T-helper 1 cell (primary cell): ENCODE results near the gene ARHGEF38.

Experiments used
- DNase-seq, 5 donors: peaks; one replicate each; pipeline ENCODE4 v3.0.0-alpha.2; 2012 to 2020

ARHGEF38 gene

DNA sequence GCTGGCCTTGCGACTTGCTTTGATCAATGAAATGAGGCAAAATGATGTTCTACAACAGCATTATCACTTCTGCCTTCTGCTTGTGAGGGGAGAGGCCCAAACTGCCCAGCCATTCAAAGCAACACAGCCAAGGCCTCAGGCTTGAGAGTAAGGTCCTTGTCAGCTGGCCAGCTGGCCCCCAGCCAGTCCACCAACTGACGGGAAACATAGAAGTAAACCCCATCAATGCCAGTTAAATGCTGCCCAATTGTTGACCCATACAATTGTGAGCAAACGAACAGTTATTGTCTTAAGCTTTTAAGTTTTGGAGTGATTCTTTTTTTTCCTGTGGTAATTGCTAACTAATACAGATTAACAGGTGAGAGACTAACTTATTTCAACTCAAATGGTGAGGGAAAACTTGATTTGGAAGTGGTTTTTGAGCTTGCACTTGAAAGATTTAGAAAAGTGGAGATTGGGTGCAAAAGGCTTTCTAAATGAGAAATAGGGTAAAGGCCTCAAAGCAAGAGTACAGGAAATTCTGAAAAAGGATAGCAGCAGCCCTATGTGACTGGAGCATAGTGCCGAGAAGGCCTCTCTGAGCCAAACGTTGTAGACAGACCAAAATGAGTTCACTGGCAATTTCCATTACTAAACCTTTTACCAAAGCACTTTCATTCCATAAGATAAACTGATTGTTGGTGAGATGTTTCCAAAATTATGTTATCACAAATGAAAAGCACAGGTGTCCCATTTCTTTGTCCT, 66.9 kb downstream of the ARHGEF38 start:
- DNase-seq, result no peak

- DNase-seq, result no peak
These were observed 68.4 kb downstream of the ARHGEF38 start for GRCh38 chr4:105620640-105621323.

- DNase-seq, result no peak
These were observed 69.8 kb downstream of the ARHGEF38 start for GRCh38 chr4:105622269-105622668.

DNA sequence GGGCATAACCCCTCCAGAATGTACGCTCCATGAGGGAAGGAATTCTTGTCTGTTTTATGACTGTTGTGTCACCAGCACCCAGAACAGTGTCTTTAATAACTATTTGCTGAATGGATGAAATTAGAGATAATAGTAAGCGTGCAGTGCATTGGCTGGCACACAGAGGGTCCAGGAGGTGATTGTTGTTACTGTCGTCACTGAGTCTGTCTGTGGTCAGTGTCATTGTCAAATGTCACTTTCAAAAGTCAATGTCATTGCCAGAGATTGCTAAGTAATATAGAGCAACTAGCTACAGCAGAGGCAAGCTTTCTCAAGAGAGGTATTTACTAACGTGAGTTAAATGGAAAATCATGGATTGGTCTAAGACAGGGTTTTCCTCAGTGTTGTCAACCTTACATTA, 70.7 kb downstream of the ARHGEF38 start:
- DNase-seq, result no peak

DNA sequence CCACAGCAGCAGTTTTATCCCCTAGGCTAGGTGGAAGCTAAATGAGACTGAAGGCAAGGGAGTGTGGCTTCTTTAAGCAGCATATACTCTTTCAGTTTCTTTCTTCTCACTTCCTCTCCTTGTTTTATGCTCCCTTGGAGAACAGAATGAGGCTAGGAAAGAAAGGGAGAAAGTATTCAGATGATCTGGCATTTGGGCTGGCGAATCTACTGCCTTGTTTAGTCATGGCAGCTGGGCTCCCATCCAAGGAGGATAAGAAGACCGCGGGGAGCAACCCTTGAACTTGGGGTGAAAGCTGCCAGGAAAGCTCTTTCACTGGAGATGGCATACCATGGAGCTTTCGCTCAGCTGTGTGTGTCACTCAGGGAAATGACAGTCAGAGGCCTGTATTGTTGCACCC, 72.1 kb downstream of the ARHGEF38 start:
- DNase-seq, result no peak

DNA sequence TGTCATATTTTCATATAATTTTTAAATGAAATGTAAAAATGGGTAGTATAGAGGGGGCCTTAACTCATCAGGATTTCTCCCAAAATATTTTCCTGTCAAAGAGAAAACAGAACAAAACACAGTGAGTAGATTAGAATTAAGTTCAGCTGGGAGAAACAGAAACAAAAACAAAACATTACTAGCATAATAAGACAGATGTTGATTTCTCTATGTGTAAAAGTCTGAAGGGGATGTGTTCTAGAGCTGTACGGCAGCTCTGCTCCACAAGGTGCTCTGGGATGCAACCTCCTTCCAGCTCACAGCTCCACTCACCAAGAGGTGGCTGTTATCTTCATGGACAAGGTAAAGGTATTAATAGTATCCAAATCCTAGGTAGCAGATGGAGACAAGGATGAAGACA, 72.8 kb downstream of the ARHGEF38 start:
- DNase-seq, result no peak

- no peak for DNase-seq
These were observed 74.4 kb downstream of the ARHGEF38 start for GRCh38 chr4:105626846-105627245.

- DNase-seq, result no peak
These were observed 75.2 kb downstream of the ARHGEF38 start for GRCh38 chr4:105627620-105628019.

DNA sequence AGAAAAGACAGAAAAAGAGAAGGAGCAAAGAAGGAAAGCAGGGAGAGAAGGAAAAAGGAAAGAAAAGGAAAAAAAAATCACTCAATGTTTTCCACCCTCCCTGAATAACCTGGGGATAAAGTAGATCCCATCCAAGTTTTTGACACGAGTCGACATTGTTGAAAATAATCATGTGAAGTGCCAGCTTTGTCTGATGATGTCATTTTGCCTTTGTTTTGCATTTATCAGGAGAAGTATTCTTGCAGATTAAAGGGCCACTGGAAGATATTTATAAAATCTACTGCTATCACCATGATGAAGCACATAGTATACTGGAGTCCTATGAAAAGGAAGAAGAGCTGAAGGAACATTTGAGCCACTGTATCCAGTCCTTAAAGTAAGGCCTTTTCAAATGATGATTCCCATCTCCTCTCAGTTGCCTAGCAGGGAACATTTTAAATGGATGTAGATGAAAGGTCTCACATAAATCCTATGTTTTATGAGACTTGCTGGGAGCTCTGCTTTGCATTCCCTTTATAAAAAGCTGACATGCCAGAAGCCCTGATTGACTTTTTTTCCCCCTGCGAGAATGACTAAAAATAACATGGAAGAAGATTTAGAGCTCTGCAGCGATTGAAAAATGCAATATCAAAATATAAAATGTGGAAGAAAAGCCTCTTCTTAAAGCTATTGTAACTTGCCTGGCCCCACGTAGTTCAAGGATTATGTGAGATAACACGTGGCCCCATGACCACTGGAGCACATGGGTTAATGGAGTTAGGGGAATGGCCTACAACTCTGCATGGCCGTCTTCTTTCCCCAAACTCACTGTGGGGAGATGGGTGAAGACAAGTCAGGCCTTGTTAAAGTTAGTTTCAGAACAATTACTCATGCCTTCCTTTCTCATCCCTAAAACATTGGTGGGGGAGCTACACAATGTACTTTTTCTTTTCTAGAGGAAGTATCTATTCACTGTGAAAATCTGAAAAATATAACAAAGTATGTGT, 78.5 kb downstream of the ARHGEF38 start:
- no peak for DNase-seq

GRCh38 chr4:105631818-105632400, 79.5 kb downstream of the ARHGEF38 start:
- DNase-seq, result no peak

DNA sequence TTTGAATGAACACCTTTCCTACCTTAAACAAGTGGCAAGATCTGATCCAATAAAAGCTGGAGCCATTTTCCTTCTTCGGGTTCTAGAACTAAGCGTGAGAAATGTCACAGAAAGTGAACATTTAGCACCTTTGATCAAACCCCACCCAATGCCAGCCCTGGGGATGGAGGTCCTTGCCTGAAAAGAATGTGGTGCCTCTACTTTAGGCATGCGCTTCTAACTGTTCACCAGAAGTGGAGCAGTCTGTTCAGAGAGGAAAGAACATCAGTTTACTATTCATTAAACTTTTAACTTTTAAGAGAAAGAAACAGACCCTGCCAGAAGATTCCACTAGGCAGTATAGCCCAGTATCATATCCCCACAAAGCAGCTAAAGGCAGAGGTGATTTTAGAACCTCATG, 80.2 kb downstream of the ARHGEF38 start:
- DNase-seq, result no peak

DNA sequence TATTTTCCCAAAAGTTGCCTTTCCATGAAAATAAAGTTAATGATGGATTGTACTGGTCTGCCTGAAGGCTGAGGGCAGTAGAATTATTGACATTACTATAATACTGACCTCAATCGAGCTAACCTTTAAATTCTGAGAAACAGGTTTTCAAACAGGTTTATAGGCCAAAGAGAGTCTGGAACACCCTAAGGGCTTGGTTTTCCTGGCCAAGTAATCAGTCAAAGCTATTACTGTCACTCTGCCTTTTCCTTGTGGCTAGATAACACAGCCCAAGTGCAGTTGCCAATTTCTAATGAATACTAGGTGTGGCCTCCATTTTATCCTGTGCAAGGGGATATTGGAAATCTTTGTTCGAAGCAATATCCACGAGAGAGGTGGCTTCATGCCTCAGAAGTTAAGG, 80.8 kb downstream of the ARHGEF38 start:
- DNase-seq, result no peak

DNA sequence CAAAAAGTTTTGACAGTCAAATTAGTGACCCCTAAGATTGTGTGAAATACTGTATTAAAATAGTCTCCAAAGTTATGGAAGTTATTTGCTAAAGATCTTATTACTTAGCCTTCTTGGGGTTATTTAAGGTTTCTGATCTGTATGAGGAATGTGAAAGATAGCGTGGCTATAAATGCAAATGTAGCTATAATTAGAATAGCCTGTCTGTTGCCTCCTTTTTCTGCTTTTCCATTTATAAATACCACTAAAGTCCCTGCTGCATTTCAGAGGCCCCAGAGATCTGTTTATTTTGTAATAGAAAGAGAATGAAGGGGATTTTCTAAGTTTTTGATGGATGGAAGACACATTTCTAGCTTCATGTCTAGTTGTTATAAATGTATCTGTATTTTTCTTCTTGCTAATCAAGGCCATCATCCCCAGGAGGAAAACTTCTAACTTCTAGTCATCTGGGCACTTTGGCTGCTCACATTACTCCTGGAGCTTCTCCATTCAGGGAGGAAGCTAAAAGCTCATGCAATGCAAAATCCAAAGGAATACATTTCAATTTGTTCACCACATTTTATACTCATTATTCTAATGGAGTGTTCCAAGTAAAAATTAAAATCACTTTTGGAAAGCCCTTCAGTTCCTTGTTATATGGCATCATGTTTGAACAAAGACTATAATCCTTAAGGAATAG, 82.1 kb downstream of the ARHGEF38 start:
- no peak for DNase-seq

DNA sequence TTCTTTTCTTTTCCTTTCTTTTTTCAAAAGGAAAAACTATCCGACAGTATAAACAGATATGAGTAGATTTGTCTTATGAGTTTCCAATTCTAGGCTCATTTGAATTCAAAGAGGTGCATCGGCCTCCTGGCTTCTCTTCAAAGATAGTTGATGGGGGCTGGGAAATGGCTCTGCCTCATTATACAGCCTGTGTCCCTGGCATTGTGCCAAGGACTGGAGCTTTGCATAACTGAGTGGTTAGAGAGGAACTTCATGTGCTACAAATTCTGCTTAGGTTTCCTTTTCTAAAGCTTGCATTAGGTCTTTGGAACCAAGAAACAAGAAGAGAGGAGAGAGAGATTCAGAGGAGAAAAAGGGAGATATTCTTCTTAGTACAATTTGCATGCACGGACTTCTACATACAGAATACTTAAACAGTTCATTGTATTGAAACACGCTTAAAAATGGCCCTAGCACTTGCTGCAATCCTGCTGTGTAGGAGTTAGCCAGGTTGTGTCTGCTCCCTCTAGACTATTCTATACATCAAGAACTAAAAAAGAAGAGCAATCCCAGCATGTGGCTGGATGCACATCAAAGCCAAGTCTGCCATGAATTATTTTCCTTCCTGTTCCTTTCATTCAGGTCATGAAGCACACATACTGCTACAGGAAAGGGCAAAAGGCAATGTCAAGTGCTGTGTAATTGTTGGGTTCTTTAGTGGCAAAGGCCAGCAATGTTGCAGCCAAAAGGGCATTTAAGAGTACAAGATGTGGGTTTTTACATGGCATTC, 85.2 kb downstream of the ARHGEF38 start:
- DNase-seq, result no peak

DNA sequence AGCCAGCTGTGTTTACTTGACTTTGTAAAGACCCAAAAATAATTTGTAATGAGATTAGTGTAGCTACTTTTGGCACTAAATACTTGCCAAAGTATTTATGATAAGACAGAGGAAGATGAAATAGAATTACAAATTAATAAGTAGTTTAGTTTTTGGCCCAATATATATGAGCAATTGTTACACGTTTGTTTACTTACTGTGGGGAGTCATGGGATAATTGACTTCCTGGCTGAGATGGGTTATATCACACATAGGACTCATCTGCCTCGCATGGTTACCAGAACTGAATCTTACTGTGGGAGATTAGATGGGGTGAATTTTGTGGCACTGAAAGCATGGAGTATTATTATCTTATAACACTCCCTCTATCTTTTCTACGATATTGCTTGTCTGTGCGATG, 89.4 kb downstream of the ARHGEF38 start:
- no peak for DNase-seq

DNA sequence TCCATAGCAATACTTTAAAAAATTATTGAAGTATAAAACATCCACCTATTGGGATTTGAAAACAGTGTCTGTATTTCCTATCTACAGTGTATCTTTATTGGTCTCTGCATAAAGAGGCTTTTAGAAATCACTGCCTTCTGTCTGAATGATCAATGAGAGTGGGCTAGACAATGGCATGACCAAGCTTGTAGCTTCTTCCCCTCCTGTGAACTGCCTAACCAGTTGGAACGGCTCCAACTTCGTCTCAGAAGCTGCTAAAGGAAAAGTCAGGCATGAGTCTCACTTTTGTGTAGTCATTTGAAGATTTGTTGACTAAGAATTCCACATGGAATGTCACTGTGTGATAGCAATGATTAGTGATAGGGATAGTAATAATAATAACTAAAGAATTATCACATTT, 91.8 kb downstream of the ARHGEF38 start:
- no peak for DNase-seq

DNA sequence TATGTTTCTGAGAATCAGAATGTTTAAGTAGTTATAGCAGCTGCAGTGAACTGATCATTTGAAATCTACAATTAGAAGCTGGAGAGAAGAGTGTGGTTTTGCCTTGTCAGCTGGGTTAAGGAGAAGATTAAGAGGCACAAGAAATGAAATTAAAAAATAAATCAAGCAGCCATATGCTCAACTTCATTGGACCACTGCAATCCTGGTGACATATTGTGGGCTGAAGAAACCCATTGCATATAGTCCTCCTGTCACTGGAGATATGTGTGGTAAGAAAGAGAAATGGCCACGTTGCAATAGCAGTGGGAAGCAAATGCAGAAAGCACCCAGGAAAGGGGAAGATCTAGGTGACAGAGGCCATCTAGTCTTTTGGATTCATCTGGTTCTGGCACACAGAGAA, 93.0 kb downstream of the ARHGEF38 start:
- DNase-seq, result no peak

GRCh38 chr4:105650190-105650589, 97.8 kb downstream of the ARHGEF38 start:
- DNase-seq, result no peak

- DNase-seq, result no peak
These were observed 99.5 kb downstream of the ARHGEF38 start for GRCh38 chr4:105651884-105652283.

DNA sequence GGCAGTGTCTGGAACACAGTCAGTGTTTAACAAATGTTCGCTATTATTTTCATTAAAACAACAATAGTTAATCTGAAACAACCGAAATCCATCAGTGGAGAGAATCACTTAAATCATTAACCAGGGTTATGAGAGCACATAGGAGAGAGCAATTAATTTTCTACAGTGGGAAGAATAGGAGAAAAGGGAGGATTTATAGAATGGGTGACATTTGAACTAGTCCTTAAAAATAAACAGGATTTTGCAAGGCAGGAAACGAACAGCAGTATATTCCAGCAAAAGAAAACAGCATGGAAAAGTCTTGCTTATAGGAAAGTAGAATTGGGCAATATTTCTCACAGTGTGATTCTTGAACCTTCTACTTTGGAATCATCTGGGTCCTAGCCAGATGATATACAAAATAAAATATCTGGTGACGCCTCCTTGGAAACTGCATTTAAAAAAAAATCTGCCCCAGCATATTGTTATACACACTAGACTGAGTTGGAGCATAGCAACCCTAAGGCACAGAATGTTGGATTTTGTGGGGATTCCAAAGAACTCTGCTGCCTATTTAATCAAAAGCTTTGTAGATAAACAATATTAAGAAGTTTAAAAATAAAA, 100.0 kb downstream of the ARHGEF38 start:
- DNase-seq, result no peak

GRCh38 chr4:105657117-105657765, 104.8 kb downstream of the ARHGEF38 start:
- DNase-seq, result no peak
